PC-3 (cell line): Measurements from ENCODE around the gene VRTN. TPM values are rescaled to one million over a fixed set of nuclear protein-coding genes. Genes with fewer than 3 reads are reported as not detected.

Experiments
- ATAC-seq: fragments of 200-7000 bp; cut with Tn5 transposase; 2 replicates; pipeline ENCODE4 v1.9.1; 2020; ENCODE audit warnings: mild to moderate bottlenecking, moderate library complexity
- BruUV-seq: library from RNA; stranded (reverse); fragments of 400-500 nt; replicated peaks from 2 replicates; lab custom pipeline; 2021; lab: Mats Ljungman, UMichigan
- CTCF ChIA-PET: fragments of 300-600 bp; sonication (Branson Sonifier 250); formaldehyde crosslinking; loops from one replicate; lab custom pipeline; 2022; ENCODE audit warnings: antibody characterized with exemption; lab: Charles Lee
- POLR2A ChIA-PET: fragments of 300-600 bp; sonication (Branson Sonifier 250); formaldehyde crosslinking; loops from one replicate; lab custom pipeline; 2022; ENCODE audit warnings: antibody characterized with exemption; ENCODE audit not compliant: unreplicated experiment; lab: Charles Lee
- DNase-seq: peaks from one replicate; pipeline ENCODE4 v3.0.0-alpha.2; 2015
- H2AFZ ChIP-seq: fragments of 300-600 bp; sonication (generic); 2 replicates; pipeline ENCODE4 v1.6.0; 2016; ENCODE audit warnings: antibody characterized with exemption, low read length
- H3F3A ChIP-seq: fragments of 300-600 bp; sonication (generic); one replicate; pipeline ENCODE4 v1.6.0; 2017; ENCODE audit warnings: antibody characterized with exemption, low read length, control low read depth, mild to moderate bottlenecking; ENCODE audit not compliant: unreplicated experiment
- H3K27ac ChIP-seq: fragments of 300-600 bp; sonication (generic); 2 replicates; pipeline ENCODE4 v1.5.1; 2016; ENCODE audit warnings: mild to moderate bottlenecking, low read length
- H3K27me3 ChIP-seq: fragments of 300-600 bp; sonication (generic); 2 replicates; pipeline ENCODE4 v1.6.1; 2016; ENCODE audit warnings: low read length, mixed read lengths
- H3K36me3 ChIP-seq: fragments of 300-600 bp; sonication (generic); 2 replicates; pipeline ENCODE4 v1.6.1; 2016; ENCODE audit warnings: low read depth, mixed run types, low read length, mixed read lengths
- H3K4me1 ChIP-seq: fragments of 300-600 bp; sonication (generic); 2 replicates; pipeline ENCODE4 v1.5.1; 2016; ENCODE audit warnings: low read length; ENCODE audit not compliant: insufficient read depth
- H3K4me2 ChIP-seq: fragments of 300-600 bp; sonication (generic); 2 replicates; pipeline ENCODE4 v1.6.0; 2016; ENCODE audit warnings: low read length
- H3K4me3 ChIP-seq: fragments of 300-600 bp; sonication (generic); 2 replicates; pipeline ENCODE4 v1.5.1; 2016; ENCODE audit warnings: mild to moderate bottlenecking, low read length, mixed read lengths
- H3K79me2 ChIP-seq: fragments of 300-600 bp; sonication (generic); 2 replicates; pipeline ENCODE4 v1.6.1; 2017; ENCODE audit warnings: low read length, mixed read lengths
- H3K9ac ChIP-seq: fragments of 300-600 bp; sonication (generic); 2 replicates; pipeline ENCODE4 v1.6.0; 2016; ENCODE audit warnings: mild to moderate bottlenecking, low read length
- H3K9me2 ChIP-seq: fragments of 300-600 bp; sonication (generic); replicated peaks from 2 replicates; pipeline ENCODE4 v1.6.1; 2016; ENCODE audit warnings: mixed run types, low read length, mixed read lengths
- H3K9me3 ChIP-seq: fragments of 300-600 bp; sonication (generic); 2 replicates; pipeline ENCODE4 v1.6.1; 2016; ENCODE audit warnings: low read length, mixed read lengths
- H4K20me1 ChIP-seq: fragments of 300-600 bp; sonication (generic); 2 replicates; pipeline ENCODE4 v1.6.1; 2016; ENCODE audit warnings: low read length, mixed read lengths
- EZH2 ChIP-seq: fragments of 300-600 bp; sonication (generic); IDR thresholded peaks from one replicate; pipeline ENCODE4 v1.6.1; 2017; ENCODE audit warnings: antibody characterized with exemption, mild to moderate bottlenecking, low read length; ENCODE audit not compliant: unreplicated experiment
- EZH2phosphoT487 ChIP-seq: fragments of 300-600 bp; sonication (generic); IDR thresholded peaks from 2 replicates; pipeline ENCODE4 v1.6.1; 2018; ENCODE audit warnings: mild to moderate bottlenecking, antibody characterized with exemption, low read length, borderline replicate concordance
- intact Hi-C: fragments of 100-400 bp; cut with micrococcal nuclease; formaldehyde crosslinking; loops from 2 replicates; pipeline ENCODE4 v1.9.0; 2023
- total RNA-seq: library from RNA; depleted of rRNA; stranded (reverse); fragments of >200 nt; gene quantifications from 2 replicates; pipeline ENCODE4 v1.2.3, GENCODE V29; 2014
- TF ChIP-seq, protein P1 (sequence below): fragments of 300-600 bp; sonication (generic); conservative IDR thresholded peaks from 2 replicates; pipeline ENCODE4 v1.5.1; 2017; ENCODE audit warnings: antibody characterized with exemption, low read depth, mild to moderate bottlenecking, low read length

Gene VRTN
- total RNA-seq, 1 experiment from 2014 or later: not detected

DNA sequence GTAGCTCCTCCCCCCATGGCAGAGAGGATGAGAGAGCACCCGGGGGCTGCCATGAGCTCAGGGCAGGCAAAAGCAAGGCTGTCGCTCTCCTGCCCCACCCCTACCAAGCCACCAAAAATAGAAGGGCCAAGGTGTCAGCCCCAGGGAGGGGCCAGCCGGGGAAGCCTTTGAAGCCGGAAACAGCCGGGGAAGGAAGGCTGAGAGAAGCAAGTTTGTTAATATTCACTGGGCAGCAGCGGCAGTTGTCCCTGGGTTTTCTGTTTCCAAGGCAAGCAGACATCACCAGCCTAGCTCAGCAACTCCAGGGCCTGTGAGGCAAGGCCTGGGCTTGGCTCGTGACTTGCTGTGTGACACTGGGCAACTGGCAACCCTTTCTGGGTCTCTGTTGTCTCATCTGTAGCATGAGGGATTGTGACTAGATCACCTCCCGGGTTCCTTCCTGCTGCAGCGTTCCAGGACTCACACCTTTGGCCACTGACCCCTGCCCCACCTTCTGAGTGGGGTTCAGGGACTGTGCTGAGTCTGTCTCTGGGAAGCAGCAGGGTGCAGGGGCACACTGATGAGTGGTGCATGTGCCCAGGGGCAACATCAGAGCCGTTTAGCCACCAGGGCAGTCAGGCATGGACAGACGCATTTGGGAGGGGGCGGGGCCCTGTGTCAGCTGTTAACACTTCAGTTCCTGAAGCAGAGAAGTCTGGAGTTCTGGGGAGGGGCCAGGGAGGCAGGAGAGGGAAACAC is 53.4 kb downstream of the VRTN start:
- Histone ChIP-seq H4K20me1 (no peaks in the 10 kb centered on the region), H3K4me3 (no peak overlapping the region), H3K27me3 (peaks cover 50% of the 10 kb centered on the region), H3K9ac (no peak overlapping the region), H3F3A (no peaks in the 10 kb centered on the region), H3K27ac (no peak overlapping the region), H3K4me1 (no peaks in the 10 kb centered on the region), H2AFZ (no peak overlapping the region), H3K9me3 (no peaks in the 10 kb centered on the region), H3K9me2 (no peaks in the 10 kb centered on the region), H3K36me3 (no peaks in the 10 kb centered on the region), H3K4me2 (no peak overlapping the region), H3K79me2 (no peaks in the 10 kb centered on the region)
- no peak for DNase-seq
- POLR2A ChIA-PET: no interaction called here
- TF ChIP-seq EZH2 (no peak), EZH2phosphoT487 (no peak)
- TF ChIP-seq, protein P1, sequence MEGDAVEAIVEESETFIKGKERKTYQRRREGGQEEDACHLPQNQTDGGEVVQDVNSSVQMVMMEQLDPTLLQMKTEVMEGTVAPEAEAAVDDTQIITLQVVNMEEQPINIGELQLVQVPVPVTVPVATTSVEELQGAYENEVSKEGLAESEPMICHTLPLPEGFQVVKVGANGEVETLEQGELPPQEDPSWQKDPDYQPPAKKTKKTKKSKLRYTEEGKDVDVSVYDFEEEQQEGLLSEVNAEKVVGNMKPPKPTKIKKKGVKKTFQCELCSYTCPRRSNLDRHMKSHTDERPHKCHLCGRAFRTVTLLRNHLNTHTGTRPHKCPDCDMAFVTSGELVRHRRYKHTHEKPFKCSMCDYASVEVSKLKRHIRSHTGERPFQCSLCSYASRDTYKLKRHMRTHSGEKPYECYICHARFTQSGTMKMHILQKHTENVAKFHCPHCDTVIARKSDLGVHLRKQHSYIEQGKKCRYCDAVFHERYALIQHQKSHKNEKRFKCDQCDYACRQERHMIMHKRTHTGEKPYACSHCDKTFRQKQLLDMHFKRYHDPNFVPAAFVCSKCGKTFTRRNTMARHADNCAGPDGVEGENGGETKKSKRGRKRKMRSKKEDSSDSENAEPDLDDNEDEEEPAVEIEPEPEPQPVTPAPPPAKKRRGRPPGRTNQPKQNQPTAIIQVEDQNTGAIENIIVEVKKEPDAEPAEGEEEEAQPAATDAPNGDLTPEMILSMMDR: no peak
- CTCF ChIA-PET: no interaction called here
- ATAC-seq: no peak
- no TSS peak for BruUV-seq
- intact Hi-C loops: no loop called here

DNA sequence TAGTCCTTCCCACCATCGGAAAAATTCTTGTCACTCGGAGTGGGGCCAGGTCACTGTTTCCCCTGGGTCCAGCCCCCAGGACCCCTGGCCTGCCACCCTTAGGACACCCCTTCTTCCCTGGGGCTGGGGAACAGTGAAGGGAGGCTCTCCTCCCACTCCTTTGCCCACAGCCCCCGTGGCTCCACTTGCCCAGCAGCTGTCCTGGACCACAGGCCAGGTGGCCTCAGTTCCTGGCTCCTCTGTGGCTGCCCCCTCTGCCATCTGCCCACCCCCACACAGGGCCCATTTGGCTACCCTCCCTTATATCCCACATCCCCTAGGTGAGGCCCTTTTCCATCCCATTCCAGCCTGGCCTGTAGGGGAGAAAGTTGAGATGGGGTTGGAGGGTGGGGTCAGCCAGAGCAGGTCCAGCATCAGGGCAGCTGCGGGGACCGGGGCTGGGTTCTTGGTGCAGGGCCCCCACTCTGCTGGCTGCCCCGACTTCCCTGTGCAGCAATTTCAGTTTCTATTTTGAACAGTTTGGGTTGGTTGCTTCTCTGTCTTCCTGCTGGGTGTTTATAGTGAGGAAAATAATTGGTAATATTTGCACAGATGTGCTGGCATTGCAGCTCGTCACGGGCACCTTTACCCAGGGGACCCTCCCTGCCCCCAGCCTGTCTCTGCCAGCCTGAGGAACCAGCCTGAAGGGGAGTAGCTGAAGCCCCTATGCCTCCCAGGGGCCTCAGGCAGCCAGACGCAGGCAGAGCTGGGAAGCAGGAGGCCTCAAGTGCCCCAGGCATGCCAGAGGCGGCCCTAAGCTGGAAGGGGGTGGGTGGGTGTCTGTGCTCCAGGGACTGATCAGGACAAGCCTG is 54.4 kb downstream of the VRTN start:
- Histone ChIP-seq H3K4me1 (no peaks in the 10 kb centered on the region), H3K79me2 (no peaks in the 10 kb centered on the region), H3K27ac (no peak overlapping the region), H3K9me2 (no peaks in the 10 kb centered on the region), H2AFZ (no peak overlapping the region), H4K20me1 (no peaks in the 10 kb centered on the region), H3K9ac (no peak overlapping the region), H3K27me3 (peaks cover 45% of the 10 kb centered on the region), H3K36me3 (no peaks in the 10 kb centered on the region), H3K4me3 (no peak overlapping the region), H3K4me2 (no peak overlapping the region), H3K9me3 (no peaks in the 10 kb centered on the region), H3F3A (no peaks in the 10 kb centered on the region)
- DNase-seq: no peak
- intact Hi-C loops: no loop called here
- no peak for ATAC-seq
- TF ChIP-seq, protein P1: no peak
- no peak for TF ChIP-seq EZH2phosphoT487
- no peak for TF ChIP-seq EZH2
- ChIA-PET POLR2A (no interaction called here), CTCF (no interaction called here)
- BruUV-seq: no TSS peak
